ENCODE measurements around the gene CBY3. TPM values are rescaled to one million over a fixed set of nuclear protein-coding genes. Genes with fewer than 3 reads are reported as not detected.

CBY3 gene
- total and polyA plus RNA-seq, 9 donors = 0.65 TPM; not detected in 8

Small RNA genes within 50 kb of the gene (small RNA-seq; reads per million reads assigned to genes)
- gene RF00017 = not detected

Other genes with a start within 250 kb of the CBY3 start
- 10 to 100 TPM; 35.6 to 47.2 (median 39.1) TPM for gene RUFY1, start 130.5 kb downstream of the CBY3 start, total RNA-seq
- gene RUFY1, start 130.5 kb downstream of the CBY3 start, polyA plus RNA-seq = 10 to 100 TPM; 31.4 to 53.6 TPM
- 100 to 1,000 TPM; 416 to 679 (median 577) TPM for gene HNRNPH1, start 57.4 kb downstream of the CBY3 start, total RNA-seq
- gene HNRNPH1, start 57.4 kb downstream of the CBY3 start, polyA plus RNA-seq = 100 to 1,000 TPM; 243 to 354 TPM
- gene CANX, start 17.9 kb upstream of the CBY3 start, total RNA-seq = 100 to 1,000 TPM; 228 to 683 (median 573) TPM
- 100 to 1,000 TPM; 176 to 688 TPM for gene CANX, start 17.9 kb upstream of the CBY3 start, polyA plus RNA-seq
- gene MAML1, start 51.8 kb upstream of the CBY3 start, total RNA-seq = 10 to 100 TPM; 18.4 to 40.1 (median 33.6) TPM
- gene MAML1, start 51.8 kb upstream of the CBY3 start, polyA plus RNA-seq = 10 to 100 TPM; 19.0 to 20.2 TPM
- 10 to 100 TPM in 6 of 7 donors, 1 to 10 TPM in 1; 7.5 to 43.5 (median 20.6) TPM for gene LTC4S, start 113.0 kb upstream of the CBY3 start, total RNA-seq
- gene LTC4S, start 113.0 kb upstream of the CBY3 start, polyA plus RNA-seq = 10 to 100 TPM in 1 of 2 donors, not detected in 1; 11.7 TPM
- gene MGAT4B, start 125.8 kb upstream of the CBY3 start, total RNA-seq = 100 to 1,000 TPM in 1 of 7 donors, 10 to 100 TPM in 6; 51.2 to 102 (median 68.6) TPM
- 10 to 100 TPM; 51.0 to 65.6 TPM for gene MGAT4B, start 125.8 kb upstream of the CBY3 start, polyA plus RNA-seq
- 100 to 1,000 TPM; 257 to 457 (median 337) TPM for gene SQSTM1, start 139.9 kb upstream of the CBY3 start, total RNA-seq
- 100 to 1,000 TPM; 125 to 265 TPM for gene SQSTM1, start 139.9 kb upstream of the CBY3 start, polyA plus RNA-seq
- gene MRNIP, start 177.8 kb upstream of the CBY3 start, total RNA-seq = 10 to 100 TPM; 46.2 to 61.1 (median 50.3) TPM
- 10 to 100 TPM; 26.9 to 59.3 TPM for gene MRNIP, start 177.8 kb upstream of the CBY3 start, polyA plus RNA-seq
- gene TBC1D9B, start 226.9 kb upstream of the CBY3 start, total RNA-seq = 100 to 1,000 TPM in 2 of 7 donors, 10 to 100 TPM in 5; 48.3 to 121 (median 87.8) TPM
- gene TBC1D9B, start 226.9 kb upstream of the CBY3 start, polyA plus RNA-seq = 10 to 100 TPM; 66.2 to 67.4 TPM